ENCODE data around the gene STARD3. TPM values are rescaled to one million over a fixed set of nuclear protein-coding genes. Genes with fewer than 3 reads are reported as not detected.

Gene STARD3
- total and polyA plus RNA-seq, 9 of the 15 experiments (the other 6 are each of a cell fraction or from before 2014, with no cell fraction given): 0.63 to 87.0 (median 46.0) TPM

GRCh38 chr17:39633570-39634183 lies 3.3 kb upstream of the STARD3 start:
- no peak for FAIRE-seq
- Histone ChIP-seq H3K79me2 (ENCODE audit: control insufficient read depth, insufficient read depth, low read length) (peaks cover 17% of the 10 kb centered on the region), H3K9me3 (replicated peaks; ENCODE audit: control insufficient read depth, insufficient read depth, low read depth, low read length) (no peaks in the 10 kb centered on the region), H3K27ac (ENCODE audit: extremely low read depth, low read depth, low read length) (no peak overlapping the region), H3K9ac (ENCODE audit: insufficient read depth in 1 of 2, low read depth in 2 of 2, low read length in 2 of 2) (peak overlapping the region in 1 of 2 experiments; percentile 41; a peak in 2 of 4 replicates), H3K36me3 (ENCODE audit: control insufficient read depth, insufficient read depth, low read length) (no peaks in the 10 kb centered on the region; the same call in 2 of the 3 replicates), H3K4me1 (replicated peaks in 1 of 2; ENCODE audit: control insufficient read depth in 2 of 2, insufficient read depth in 2 of 2, low read length in 2 of 2) (peaks cover 23 to 40% of the 10 kb centered on the region in 2 experiments), H3K4me3 (no peak overlapping the region), H3K4me2 (ENCODE audit: insufficient read depth, low read length) (no peak overlapping the region), H2AFZ (ENCODE audit: low read depth, low read length) (0 out of 2 replicates have a peak overlapping the region, but pooled peaks have one; percentile 46), H4K20me1 (replicated peaks; ENCODE audit: control insufficient read depth, insufficient read depth, low read length) (no peaks in the 10 kb centered on the region), H3K27me3 (ENCODE audit: control insufficient read depth in 2 of 2, insufficient read depth in 2 of 2, low read length in 2 of 2) (no peaks in the 10 kb centered on the region), H3K9me1 (ENCODE audit: control insufficient read depth, insufficient read depth, low read length) (no peaks in the 10 kb centered on the region)
- CTCF ChIA-PET (ENCODE audit: low intra/inter-chr PET ratio): interaction anchor here (0.6 to 2.0 kb wide), 3 partner anchors 12 to 35 kb away, joined by 3 to 12 read pairs (median 3); partner anchors contain the start of gene PNMT
- POLR2A ChIA-PET: interaction anchor here (0.5 to 1.2 kb wide), 6 partner anchors 9 to 437 kb away, joined by 3 to 5 read pairs (median 4); no protein-coding TSS in a partner anchor
- 65% methylated on average over 8 of the region's 8 CpGs for WGBS (ENCODE audit: insufficient coverage, low coverage, missing lambda C conversion rate)
- BruUV-seq (replicated peaks): no TSS peak
- DNase-seq (ENCODE audit: extremely low read depth in 1 of 4, low spot score in 3 of 4): no peak
- intact Hi-C loops (cut with micrococcal nuclease): no loop called here
- in situ Hi-C loops (cut with MboI): no loop called here
- no peak for ATAC-seq
- TF ChIP-seq NR2C2 (CRISPR knock-in tag; IDR thresholded peaks at IDR 0.05) (0 out of 2 replicates have a peak, but pooled peaks have one; percentile 28), NR2C2 (tag; IDR thresholded peaks at IDR 0.05) (peak; percentile 77), NR2C1 (IDR thresholded peaks at IDR 0.05) (peak; percentile 89), NR2C1 (tag; IDR thresholded peaks at IDR 0.05) (peak; percentile 87), ZNF124 (CRISPR knock-in tag; IDR thresholded peaks at IDR 0.05) (no peak)
- TF ChIP-seq, protein P1, sequence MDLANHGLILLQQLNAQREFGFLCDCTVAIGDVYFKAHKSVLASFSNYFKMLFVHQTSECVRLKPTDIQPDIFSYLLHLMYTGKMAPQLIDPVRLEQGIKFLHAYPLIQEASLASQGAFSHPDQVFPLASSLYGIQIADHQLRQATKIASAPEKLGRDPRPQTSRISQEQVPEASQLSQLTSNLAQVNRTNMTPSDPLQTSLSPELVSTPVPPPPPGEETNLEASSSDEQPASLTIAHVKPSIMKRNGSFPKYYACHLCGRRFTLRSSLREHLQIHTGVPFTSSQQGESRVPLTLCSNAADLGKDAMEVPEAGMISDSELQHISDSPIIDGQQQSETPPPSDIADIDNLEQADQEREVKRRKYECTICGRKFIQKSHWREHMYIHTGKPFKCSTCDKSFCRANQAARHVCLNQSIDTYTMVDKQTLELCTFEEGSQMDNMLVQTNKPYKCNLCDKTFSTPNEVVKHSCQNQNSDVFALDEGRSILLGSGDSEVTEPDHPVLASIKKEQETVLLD (IDR thresholded peaks at IDR 0.05): no peak
- TF ChIP-seq, protein P2, sequence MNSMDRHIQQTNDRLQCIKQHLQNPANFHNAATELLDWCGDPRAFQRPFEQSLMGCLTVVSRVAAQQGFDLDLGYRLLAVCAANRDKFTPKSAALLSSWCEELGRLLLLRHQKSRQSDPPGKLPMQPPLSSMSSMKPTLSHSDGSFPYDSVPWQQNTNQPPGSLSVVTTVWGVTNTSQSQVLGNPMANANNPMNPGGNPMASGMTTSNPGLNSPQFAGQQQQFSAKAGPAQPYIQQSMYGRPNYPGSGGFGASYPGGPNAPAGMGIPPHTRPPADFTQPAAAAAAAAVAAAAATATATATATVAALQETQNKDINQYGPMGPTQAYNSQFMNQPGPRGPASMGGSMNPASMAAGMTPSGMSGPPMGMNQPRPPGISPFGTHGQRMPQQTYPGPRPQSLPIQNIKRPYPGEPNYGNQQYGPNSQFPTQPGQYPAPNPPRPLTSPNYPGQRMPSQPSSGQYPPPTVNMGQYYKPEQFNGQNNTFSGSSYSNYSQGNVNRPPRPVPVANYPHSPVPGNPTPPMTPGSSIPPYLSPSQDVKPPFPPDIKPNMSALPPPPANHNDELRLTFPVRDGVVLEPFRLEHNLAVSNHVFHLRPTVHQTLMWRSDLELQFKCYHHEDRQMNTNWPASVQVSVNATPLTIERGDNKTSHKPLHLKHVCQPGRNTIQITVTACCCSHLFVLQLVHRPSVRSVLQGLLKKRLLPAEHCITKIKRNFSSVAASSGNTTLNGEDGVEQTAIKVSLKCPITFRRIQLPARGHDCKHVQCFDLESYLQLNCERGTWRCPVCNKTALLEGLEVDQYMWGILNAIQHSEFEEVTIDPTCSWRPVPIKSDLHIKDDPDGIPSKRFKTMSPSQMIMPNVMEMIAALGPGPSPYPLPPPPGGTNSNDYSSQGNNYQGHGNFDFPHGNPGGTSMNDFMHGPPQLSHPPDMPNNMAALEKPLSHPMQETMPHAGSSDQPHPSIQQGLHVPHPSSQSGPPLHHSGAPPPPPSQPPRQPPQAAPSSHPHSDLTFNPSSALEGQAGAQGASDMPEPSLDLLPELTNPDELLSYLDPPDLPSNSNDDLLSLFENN (IDR thresholded peaks at IDR 0.05; ENCODE audit: low read depth in 2 of 2, low read length in 2 of 2): no peak
